DOHH2 (cell line): Measurements from ENCODE around the gene RBM28.
"Not testable (repeated sequence)": the region's sequence is repeated elsewhere in the genome, so short reads cannot be mapped to it uniquely, and the experiment has no call there.

ENCODE experiments used
- H3F3A ChIP-seq: fragments of 200-600 bp; sonication (generic), shearing (Covaris generic); 2 replicates; pipeline ENCODE4 v1.6.0; 2016; ENCODE audit warnings: antibody characterized with exemption, mild to moderate bottlenecking; ENCODE audit not compliant: control insufficient read depth, insufficient read depth
- H3K27ac ChIP-seq: fragments of 200-600 bp; sonication (generic); 2 replicates; pipeline ENCODE4 v1.5.1; 2014; ENCODE audit warnings: low read depth, mild to moderate bottlenecking, low read length, moderate library complexity
- H3K27me3 ChIP-seq: fragments of 200-600 bp; sonication (generic); 2 replicates; pipeline ENCODE4 v1.6.1; 2014; ENCODE audit warnings: mild to moderate bottlenecking, low read length, mixed read lengths; ENCODE audit not compliant: control insufficient read depth
- H3K36me3 ChIP-seq: fragments of 200-600 bp; sonication (generic); 2 replicates; pipeline ENCODE4 v1.6.1; 2014; ENCODE audit warnings: mild to moderate bottlenecking, low read length, moderate library complexity, mixed read lengths; ENCODE audit not compliant: control insufficient read depth
- H3K4me1 ChIP-seq: fragments of 200-600 bp; sonication (generic); 2 replicates; pipeline ENCODE4 v1.6.1; 2014; ENCODE audit warnings: mild to moderate bottlenecking, low read length, mixed read lengths; ENCODE audit not compliant: control insufficient read depth
- H3K4me2 ChIP-seq: fragments of 200-600 bp; sonication (generic); 2 replicates; pipeline ENCODE4 v1.6.0; 2014; ENCODE audit warnings: mild to moderate bottlenecking, low read length, moderate library complexity
- H3K4me3 ChIP-seq: fragments of 200-600 bp; sonication (generic); 2 replicates; pipeline ENCODE4 v1.5.1; 2014; ENCODE audit warnings: mild to moderate bottlenecking, low read length, mixed read lengths
- H3K79me2 ChIP-seq: fragments of 200-600 bp; sonication (generic); 2 replicates; pipeline ENCODE4 v1.6.1; 2014; ENCODE audit warnings: mild to moderate bottlenecking, low read length, mixed read lengths; ENCODE audit not compliant: control insufficient read depth
- H3K9me2 ChIP-seq: fragments of 200-600 bp; sonication (generic); replicated peaks from 2 replicates; pipeline ENCODE4 v1.6.1; 2014; ENCODE audit warnings: mild to moderate bottlenecking, low read length, mixed read lengths; ENCODE audit not compliant: control insufficient read depth
- H3K9me3 ChIP-seq: fragments of 200-600 bp; sonication (generic); 2 replicates; pipeline ENCODE4 v1.6.1; 2014; ENCODE audit warnings: antibody characterized with exemption, low read length, mixed read lengths; ENCODE audit not compliant: control insufficient read depth, insufficient read depth
- H4K20me1 ChIP-seq: fragments of 200-600 bp; sonication (generic); 2 replicates; pipeline ENCODE4 v1.6.0; 2014; ENCODE audit warnings: low read depth, mild to moderate bottlenecking, antibody characterized with exemption, low read length, moderate library complexity; ENCODE audit not compliant: control insufficient read depth, insufficient read depth
- EZH2phosphoT487 ChIP-seq: fragments of 200-600 bp; sonication (generic); IDR thresholded peaks from 2 replicates; pipeline ENCODE4 v1.6.1; 2017; ENCODE audit warnings: borderline replicate concordance, mild to moderate bottlenecking, antibody characterized with exemption, low read length, moderate library complexity, mixed read lengths
- TF ChIP-seq, protein P1 (sequence below): fragments of 200-600 bp; sonication (generic); IDR thresholded peaks from one replicate; pipeline ENCODE4 v1.5.1; 2014; ENCODE audit warnings: antibody characterized with exemption, mild to moderate bottlenecking, low read depth, low read length; ENCODE audit not compliant: poor library complexity, severe bottlenecking

The RBM28 gene

DNA sequence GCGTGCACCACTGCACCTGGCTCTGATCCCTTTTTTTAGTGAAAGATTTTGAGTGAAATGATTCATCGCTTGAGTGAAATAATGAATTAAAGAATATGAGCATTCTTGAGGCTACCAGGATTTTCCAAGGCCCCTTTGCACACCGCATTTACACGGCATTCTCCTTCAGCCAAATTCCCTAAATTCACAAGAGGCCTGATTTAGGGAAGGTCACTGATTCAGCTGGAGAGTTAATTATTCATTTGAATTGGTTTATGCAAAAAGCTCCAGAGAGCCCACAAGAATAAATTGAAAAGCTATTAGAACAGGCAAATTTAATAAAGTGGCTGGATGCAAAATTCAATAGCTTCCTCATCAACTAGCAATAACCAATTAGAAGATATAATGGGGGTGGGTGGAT lies 56.2 kb downstream of the RBM28 start:
- no peaks in the 10 kb centered on the region for H4K20me1 ChIP-seq
- H3K4me1 ChIP-seq = no peaks in the 10 kb centered on the region
- H3K36me3 ChIP-seq = no peaks in the 10 kb centered on the region
- H3K9me2 ChIP-seq = no peaks in the 10 kb centered on the region
- no peaks in the 10 kb centered on the region for H3K27me3 ChIP-seq
- H3F3A ChIP-seq = no peaks in the 10 kb centered on the region
- TF ChIP-seq EZH2phosphoT487 = no peak
- TF ChIP-seq, protein P1, sequence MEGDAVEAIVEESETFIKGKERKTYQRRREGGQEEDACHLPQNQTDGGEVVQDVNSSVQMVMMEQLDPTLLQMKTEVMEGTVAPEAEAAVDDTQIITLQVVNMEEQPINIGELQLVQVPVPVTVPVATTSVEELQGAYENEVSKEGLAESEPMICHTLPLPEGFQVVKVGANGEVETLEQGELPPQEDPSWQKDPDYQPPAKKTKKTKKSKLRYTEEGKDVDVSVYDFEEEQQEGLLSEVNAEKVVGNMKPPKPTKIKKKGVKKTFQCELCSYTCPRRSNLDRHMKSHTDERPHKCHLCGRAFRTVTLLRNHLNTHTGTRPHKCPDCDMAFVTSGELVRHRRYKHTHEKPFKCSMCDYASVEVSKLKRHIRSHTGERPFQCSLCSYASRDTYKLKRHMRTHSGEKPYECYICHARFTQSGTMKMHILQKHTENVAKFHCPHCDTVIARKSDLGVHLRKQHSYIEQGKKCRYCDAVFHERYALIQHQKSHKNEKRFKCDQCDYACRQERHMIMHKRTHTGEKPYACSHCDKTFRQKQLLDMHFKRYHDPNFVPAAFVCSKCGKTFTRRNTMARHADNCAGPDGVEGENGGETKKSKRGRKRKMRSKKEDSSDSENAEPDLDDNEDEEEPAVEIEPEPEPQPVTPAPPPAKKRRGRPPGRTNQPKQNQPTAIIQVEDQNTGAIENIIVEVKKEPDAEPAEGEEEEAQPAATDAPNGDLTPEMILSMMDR = no peak
- no peaks in the 10 kb centered on the region for H3K9me3 ChIP-seq
- H3K4me3 ChIP-seq = no peak overlapping the region
- no peak overlapping the region for H3K4me2 ChIP-seq
- H3K79me2 ChIP-seq = no peaks in the 10 kb centered on the region
- H3K27ac ChIP-seq = no peak overlapping the region

DNA sequence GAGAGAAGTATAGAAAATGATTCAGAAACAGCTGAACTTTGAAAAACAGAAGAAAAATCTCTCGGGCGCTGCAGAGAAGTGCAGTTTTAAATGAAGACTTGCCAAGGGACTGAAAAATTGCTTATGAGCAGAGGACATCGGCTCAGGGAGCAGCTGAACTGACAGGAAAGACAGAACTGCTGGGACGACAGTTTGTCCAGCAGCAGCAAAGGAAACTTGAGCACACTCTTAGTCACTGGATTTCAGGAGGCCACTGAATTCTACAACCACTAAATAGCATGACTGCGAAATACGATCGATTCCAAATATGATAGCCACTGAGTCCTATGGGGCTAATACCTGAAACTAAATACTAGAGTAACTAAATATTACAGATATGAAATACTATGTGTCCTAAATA lies 59.6 kb downstream of the RBM28 start:
- no peak for TF ChIP-seq EZH2phosphoT487
- TF ChIP-seq, protein P1 = no peak
- H3K36me3 ChIP-seq = no peaks in the 10 kb centered on the region

DNA sequence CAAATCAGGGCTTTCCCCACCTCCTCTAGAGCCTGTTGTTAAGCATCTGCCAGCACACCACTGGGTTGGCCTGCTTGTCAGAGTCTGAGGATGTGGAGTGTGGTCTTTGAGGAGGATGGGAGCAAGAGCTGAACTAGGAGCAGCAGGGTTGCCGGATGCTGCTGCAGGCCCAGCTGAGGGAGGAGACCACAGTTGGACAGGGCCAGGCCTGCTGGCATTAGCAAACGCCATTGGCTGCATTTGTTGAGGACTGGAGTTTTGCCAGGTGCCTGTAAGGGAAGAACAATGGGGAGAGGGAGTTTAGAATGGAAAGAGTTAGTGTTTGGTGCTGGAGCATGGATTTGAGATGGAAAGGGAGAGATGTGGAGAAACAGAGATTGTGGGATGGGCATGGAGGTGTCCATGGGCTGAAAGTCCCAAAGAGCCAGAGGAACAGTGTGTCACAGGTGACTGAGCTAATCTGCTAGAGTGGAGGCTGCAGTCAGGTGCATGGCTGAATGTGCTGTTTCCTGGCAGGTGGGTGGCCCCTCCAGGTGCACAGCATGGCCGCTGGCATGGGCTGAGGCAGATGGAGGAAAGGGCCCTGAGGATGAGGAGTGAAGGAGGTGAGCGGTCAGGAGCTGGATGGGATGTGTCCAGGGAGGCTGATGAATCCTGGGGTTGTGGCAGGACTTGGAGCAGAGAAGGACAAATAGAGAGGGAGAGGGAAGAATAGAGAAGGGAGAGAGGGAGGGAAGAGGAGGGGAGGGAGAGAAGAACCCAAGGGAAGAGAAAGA lies 61.9 kb downstream of the RBM28 start:
- H3K9me3 ChIP-seq = no peaks in the 10 kb centered on the region
- H3K27me3 ChIP-seq = no peaks in the 10 kb centered on the region
- no peak overlapping the region for H3K27ac ChIP-seq
- no peaks in the 10 kb centered on the region for H4K20me1 ChIP-seq
- TF ChIP-seq EZH2phosphoT487 = no peak
- TF ChIP-seq, protein P1 = no peak
- no peak overlapping the region for H3K4me3 ChIP-seq
- H3K36me3 ChIP-seq = no peaks in the 10 kb centered on the region
- H3K9me2 ChIP-seq = no peaks in the 10 kb centered on the region
- H3F3A ChIP-seq = no peaks in the 10 kb centered on the region
- H3K4me1 ChIP-seq = no peaks in the 10 kb centered on the region
- H3K79me2 ChIP-seq = no peaks in the 10 kb centered on the region
- H3K4me2 ChIP-seq = no peak overlapping the region

More for the DNA sequence above, 59.6 kb downstream of the RBM28 start:
- Histone ChIP-seq H3K4me1 (no peaks in the 10 kb centered on the region), H3F3A (no peaks in the 10 kb centered on the region), H3K79me2 (no peaks in the 10 kb centered on the region), H3K4me3 (no peak overlapping the region), H3K27me3 (no peaks in the 10 kb centered on the region), H3K4me2 (no peak overlapping the region), H3K9me3 (no peaks in the 10 kb centered on the region), H4K20me1 (no peaks in the 10 kb centered on the region), H3K27ac (no peak overlapping the region), H3K9me2 (no peaks in the 10 kb centered on the region)

DNA sequence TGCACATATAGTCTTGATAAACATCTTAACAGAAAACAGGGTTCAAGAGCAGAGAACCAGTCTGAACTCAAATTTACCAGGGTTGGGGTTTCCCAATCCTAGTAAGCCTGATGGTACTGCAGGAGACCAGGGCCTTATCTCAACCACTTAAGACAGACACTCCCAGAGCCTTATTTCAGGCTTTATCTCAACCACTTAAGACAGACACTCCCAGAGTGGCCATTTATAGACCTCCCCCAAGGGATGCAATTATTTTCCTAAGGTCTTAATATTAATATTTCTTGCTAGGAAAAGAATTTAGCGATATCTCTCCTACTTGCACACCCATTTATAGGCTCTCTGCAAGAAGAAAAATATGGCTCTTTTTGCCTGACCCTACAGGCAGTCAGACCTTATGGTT lies 63.3 kb downstream of the RBM28 start:
- not testable (repeated sequence) for H3K4me3 ChIP-seq, H3K27me3 ChIP-seq, H3K9me3 ChIP-seq, H3K9me2 ChIP-seq, H3K36me3 ChIP-seq, H3F3A ChIP-seq, H3K79me2 ChIP-seq, H3K27ac ChIP-seq, H3K4me2 ChIP-seq, H3K4me1 ChIP-seq, H4K20me1 ChIP-seq
